ENCODE data around the gene KLK13. TPM values are rescaled to one million over a fixed set of nuclear protein-coding genes. Genes with fewer than 3 reads are reported as not detected.
A peak's percentile ranks its signal among the peaks of the same experiment; 100 is the strongest.

The KLK13 gene
- total and polyA plus RNA-seq, 7 experiments from 2014 or later = not detected

DNA sequence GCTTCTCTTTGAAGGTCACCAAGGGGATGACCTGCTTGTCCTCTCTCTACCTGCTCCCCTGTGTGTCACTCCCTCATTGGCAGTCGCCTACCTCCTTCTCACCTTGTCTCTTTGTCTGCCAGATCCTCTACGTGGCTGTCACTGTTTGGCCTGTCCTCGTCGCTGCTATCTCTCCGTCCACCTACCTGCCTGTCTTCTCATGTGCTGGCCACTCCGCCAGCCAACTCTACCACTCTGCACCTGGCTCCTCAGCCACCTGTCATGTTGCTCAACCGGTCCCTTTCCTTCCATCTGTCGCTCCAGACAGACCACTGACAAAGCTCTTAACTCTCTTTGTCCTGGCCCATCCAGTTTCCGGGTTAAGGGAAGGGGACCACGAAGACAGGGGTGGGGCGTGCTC lies 30.2 kb downstream of the KLK13 start, which contains the start of gene KLK12:
KLK12 (minus strand) TSS at position 299 of the 400 bp plus-strand sequence. CDS start 381 bp downstream, outside the sequence.
- DNase-seq (no peak), ATAC-seq (no peak)
- Mint-ChIP-seq H3K4me3 (no peak within 1 kb of the TSS), H3K27ac (peak within 1 kb of the TSS in 3 of 9 donors; percentile 1 to 41 (median 6)), H3K36me3 (peaks cover 0 to 6% (median 0%) of the 10 kb centered on the region in 5 donors), H3K4me1 (peaks cover 0 to 4% (median 0%) of the 10 kb centered on the region in 7 donors), H3K27me3 (peaks cover 0 to 50% (median 25%) of the 10 kb centered on the region in 5 donors), H3K9me3 (peaks cover 0 to 3% (median 0%) of the 10 kb centered on the region in 11 donors)
- Histone ChIP-seq H3K9me3 (ENCODE audit: control insufficient read depth in 2 of 3, low read length in 3 of 3) (no peaks in the 10 kb centered on the region), H3K27me3 (ENCODE audit: control insufficient read depth in 2 of 2, insufficient read depth in 2 of 2, low read length in 2 of 2) (no peaks in the 10 kb centered on the region), H3K4me1 (ENCODE audit: control insufficient read depth in 2 of 2, insufficient read depth in 2 of 2, low read length in 2 of 2) (no peaks in the 10 kb centered on the region), H3K27ac (ENCODE audit: low read depth, low read length) (no peak within 1 kb of the TSS), H3K4me3 (ENCODE audit: low read length) (no peak within 1 kb of the TSS), H3K36me3 (ENCODE audit: control insufficient read depth in 2 of 3, insufficient read depth in 3 of 3, low read length in 3 of 3) (no peaks in the 10 kb centered on the region)
- intact Hi-C loops (cut with micrococcal nuclease) = no loop called here
- ChIA-PET POLR2A (no interaction called here), CTCF (no interaction called here)

DNA sequence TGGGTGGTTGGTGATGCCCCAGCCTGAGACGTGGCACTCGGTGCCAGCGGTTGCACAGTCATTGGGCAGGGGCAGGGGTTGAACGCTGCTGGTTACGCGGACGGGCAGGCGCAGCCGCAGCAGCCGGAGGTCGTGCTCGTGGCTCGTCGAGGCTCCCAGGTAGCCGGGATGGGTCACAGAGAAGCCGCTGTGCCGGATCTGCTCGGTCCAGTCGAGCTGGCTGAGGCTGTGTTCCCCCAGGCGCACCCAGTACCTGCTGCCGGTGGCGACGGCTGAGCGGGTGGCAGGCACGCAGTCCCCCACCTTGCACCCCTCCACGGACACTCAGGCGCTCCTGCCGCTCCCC lies 33.0 kb downstream of the KLK13 start:
- Mint-ChIP-seq H3K9me3 (peaks cover 0 to 4% (median 0%) of the 10 kb centered on the region in 11 donors), H3K4me3 (no peak overlapping the region), H3K36me3 (peaks cover 0 to 6% (median 2%) of the 10 kb centered on the region in 5 donors), H3K27ac (no peak overlapping the region), H3K4me1 (peaks cover 0 to 4% (median 0%) of the 10 kb centered on the region in 7 donors), H3K27me3 (peaks cover 0 to 69% (median 38%) of the 10 kb centered on the region in 5 donors)
- H3K36me3 ChIP-seq (ENCODE audit: control insufficient read depth in 2 of 3, insufficient read depth in 3 of 3, low read length in 3 of 3) = no peaks in the 10 kb centered on the region
- no peaks in the 10 kb centered on the region for H3K4me1 ChIP-seq (ENCODE audit: control insufficient read depth in 2 of 2, insufficient read depth in 2 of 2, low read length in 2 of 2)
- no peak overlapping the region for H3K27ac ChIP-seq (ENCODE audit: low read depth, low read length)
- ChIA-PET CTCF (no interaction called here), POLR2A (no interaction called here)
- H3K9me3 ChIP-seq (ENCODE audit: control insufficient read depth in 2 of 3, low read length in 3 of 3) = no peaks in the 10 kb centered on the region
- H3K27me3 ChIP-seq (ENCODE audit: control insufficient read depth in 2 of 2, insufficient read depth in 2 of 2, low read length in 2 of 2) = no peaks in the 10 kb centered on the region
- intact Hi-C loops (cut with micrococcal nuclease) = no loop called here
- no peak for ATAC-seq
- H3K4me3 ChIP-seq (ENCODE audit: low read length) = no peak overlapping the region
- DNase-seq = no peak

DNA sequence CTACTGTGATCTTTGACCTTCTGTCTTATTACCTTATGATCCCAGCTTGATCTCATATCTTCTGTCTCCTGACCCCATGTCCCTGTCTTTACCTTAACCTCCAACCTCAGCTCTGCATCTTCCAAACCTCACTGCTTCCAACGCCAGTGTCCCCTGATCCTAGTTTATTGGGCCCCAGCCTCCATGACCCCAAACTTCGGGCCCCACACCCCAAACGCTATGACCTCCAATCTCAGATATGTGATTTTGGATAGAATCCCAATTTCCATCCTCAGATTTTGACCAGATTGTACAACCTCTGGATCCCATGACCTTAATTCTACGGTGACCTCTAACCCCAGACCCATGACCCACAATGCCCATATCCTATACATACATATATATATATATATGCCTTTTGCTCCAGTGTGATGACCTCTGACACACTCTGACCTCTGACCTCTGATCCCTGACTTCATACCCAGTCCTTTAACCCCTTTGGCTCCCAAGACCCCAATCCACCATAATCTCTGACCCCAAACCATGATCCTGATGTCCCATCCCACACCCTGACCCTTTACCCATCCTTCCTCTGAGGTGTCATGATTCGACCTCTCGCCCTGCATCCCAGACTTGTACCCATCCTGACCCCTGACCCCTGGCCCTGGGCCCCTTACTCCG lies 33.5 kb downstream of the KLK13 start:
- Mint-ChIP-seq H3K27me3 (peaks cover 0 to 73% (median 42%) of the 10 kb centered on the region in 5 donors), H3K9me3 (peaks cover 0 to 4% (median 0%) of the 10 kb centered on the region in 11 donors), H3K4me1 (peaks cover 0 to 4% (median 0%) of the 10 kb centered on the region in 7 donors), H3K36me3 (peaks cover 0 to 6% (median 4%) of the 10 kb centered on the region in 5 donors), H3K4me3 (no peak overlapping the region), H3K27ac (no peak overlapping the region)
- H3K4me1 ChIP-seq (ENCODE audit: control insufficient read depth in 2 of 2, insufficient read depth in 2 of 2, low read length in 2 of 2) = no peaks in the 10 kb centered on the region
- H3K36me3 ChIP-seq (ENCODE audit: control insufficient read depth in 2 of 3, insufficient read depth in 3 of 3, low read length in 3 of 3) = no peaks in the 10 kb centered on the region
- ATAC-seq (no peak), DNase-seq (no peak)
- ChIA-PET CTCF (no interaction called here), POLR2A (no interaction called here)
- H3K27ac ChIP-seq (ENCODE audit: low read depth, low read length) = no peak overlapping the region
- H3K27me3 ChIP-seq (ENCODE audit: control insufficient read depth in 2 of 2, insufficient read depth in 2 of 2, low read length in 2 of 2) = no peaks in the 10 kb centered on the region
- intact Hi-C loops (cut with micrococcal nuclease) = no loop called here
- H3K4me3 ChIP-seq (ENCODE audit: low read length) = no peak overlapping the region
- H3K9me3 ChIP-seq (ENCODE audit: control insufficient read depth in 2 of 3, low read length in 3 of 3) = no peaks in the 10 kb centered on the region

DNA sequence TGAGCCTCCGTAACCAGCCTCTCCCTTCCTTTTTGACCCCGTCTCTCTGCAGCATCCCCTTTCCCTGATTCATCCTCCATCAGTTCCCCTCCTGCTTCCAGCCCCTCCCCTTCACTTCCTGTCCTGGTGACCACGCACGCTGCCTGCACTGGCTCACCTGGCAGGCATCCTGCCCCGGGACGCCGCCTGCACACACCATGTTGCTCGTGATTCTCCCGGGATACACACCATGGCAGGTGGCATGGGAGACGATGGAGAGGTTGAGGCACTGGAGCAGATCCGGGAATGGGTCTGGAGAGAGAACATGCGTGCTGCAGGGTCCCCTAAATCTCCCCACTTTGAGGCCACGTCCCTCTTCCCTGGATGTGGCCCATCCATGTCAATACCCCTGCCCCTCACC lies 34.3 kb downstream of the KLK13 start:
- Mint-ChIP-seq H3K4me1 (peaks cover 0 to 4% (median 0%) of the 10 kb centered on the region in 7 donors), H3K27ac (peak overlapping the region in 1 of 9 donors; percentile 44), H3K27me3 (peaks cover 0 to 76% (median 42%) of the 10 kb centered on the region in 5 donors), H3K4me3 (no peak overlapping the region), H3K9me3 (peaks cover 0 to 4% (median 0%) of the 10 kb centered on the region in 11 donors), H3K36me3 (peaks cover 0 to 6% (median 4%) of the 10 kb centered on the region in 5 donors)
- no peaks in the 10 kb centered on the region for H3K27me3 ChIP-seq (ENCODE audit: control insufficient read depth in 2 of 2, insufficient read depth in 2 of 2, low read length in 2 of 2)
- H3K27ac ChIP-seq (ENCODE audit: low read depth, low read length) = no peak overlapping the region
- intact Hi-C loops (cut with micrococcal nuclease) = no loop called here
- ChIA-PET CTCF (no interaction called here), POLR2A (no interaction called here)
- no peak overlapping the region for H3K4me3 ChIP-seq (ENCODE audit: low read length)
- no peak for ATAC-seq
- no peaks in the 10 kb centered on the region for H3K36me3 ChIP-seq (ENCODE audit: control insufficient read depth in 2 of 3, insufficient read depth in 3 of 3, low read length in 3 of 3)
- H3K4me1 ChIP-seq (ENCODE audit: control insufficient read depth in 2 of 2, insufficient read depth in 2 of 2, low read length in 2 of 2) = no peaks in the 10 kb centered on the region
- no peaks in the 10 kb centered on the region for H3K9me3 ChIP-seq (ENCODE audit: control insufficient read depth in 2 of 3, low read length in 3 of 3)
- DNase-seq = no peak

DNA sequence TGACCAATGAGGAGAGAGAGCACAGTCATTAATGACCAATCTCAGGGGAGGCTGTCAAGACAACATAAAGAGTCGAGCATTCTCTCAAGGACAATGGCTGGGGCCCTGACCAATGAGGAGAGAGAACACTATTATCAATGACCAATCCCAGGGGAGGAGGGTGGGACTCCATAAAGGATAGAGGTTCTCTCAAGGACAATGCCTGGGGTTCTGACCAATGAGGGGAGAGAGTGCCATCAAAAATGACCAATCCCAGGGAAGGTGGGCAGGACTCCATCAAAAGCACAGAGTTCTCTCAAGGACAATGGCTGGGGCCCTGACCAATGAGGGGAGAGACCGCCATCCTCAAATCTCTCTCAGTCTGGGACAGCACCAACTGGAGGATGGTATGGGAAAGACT lies 35.2 kb downstream of the KLK13 start:
- no peak overlapping the region for H3K4me3 ChIP-seq (ENCODE audit: low read length)
- no peaks in the 10 kb centered on the region for H3K4me1 ChIP-seq (ENCODE audit: control insufficient read depth in 2 of 2, insufficient read depth in 2 of 2, low read length in 2 of 2)
- Mint-ChIP-seq H3K27ac (no peak overlapping the region), H3K4me3 (no peak overlapping the region), H3K9me3 (peaks cover 0 to 4% (median 0%) of the 10 kb centered on the region in 11 donors), H3K27me3 (peaks cover 0 to 76% (median 45%) of the 10 kb centered on the region in 5 donors), H3K36me3 (peaks cover 0 to 4% (median 4%) of the 10 kb centered on the region in 5 donors), H3K4me1 (peaks cover 0 to 4% (median 0%) of the 10 kb centered on the region in 7 donors)
- DNase-seq (no peak), ATAC-seq (no peak)
- intact Hi-C loops (cut with micrococcal nuclease) = no loop called here
- no peaks in the 10 kb centered on the region for H3K9me3 ChIP-seq (ENCODE audit: control insufficient read depth in 2 of 3, low read length in 3 of 3)
- CTCF ChIA-PET = interaction anchor here (0.7 kb wide), 1 partner anchor 133 kb away, joined by 3 read pairs; no protein-coding TSS in a partner anchor
- POLR2A ChIA-PET = no interaction called here
- H3K27ac ChIP-seq (ENCODE audit: low read depth, low read length) = no peak overlapping the region
- H3K27me3 ChIP-seq (ENCODE audit: control insufficient read depth in 2 of 2, insufficient read depth in 2 of 2, low read length in 2 of 2) = no peaks in the 10 kb centered on the region
- H3K36me3 ChIP-seq (ENCODE audit: control insufficient read depth in 2 of 3, insufficient read depth in 3 of 3, low read length in 3 of 3) = no peaks in the 10 kb centered on the region

DNA sequence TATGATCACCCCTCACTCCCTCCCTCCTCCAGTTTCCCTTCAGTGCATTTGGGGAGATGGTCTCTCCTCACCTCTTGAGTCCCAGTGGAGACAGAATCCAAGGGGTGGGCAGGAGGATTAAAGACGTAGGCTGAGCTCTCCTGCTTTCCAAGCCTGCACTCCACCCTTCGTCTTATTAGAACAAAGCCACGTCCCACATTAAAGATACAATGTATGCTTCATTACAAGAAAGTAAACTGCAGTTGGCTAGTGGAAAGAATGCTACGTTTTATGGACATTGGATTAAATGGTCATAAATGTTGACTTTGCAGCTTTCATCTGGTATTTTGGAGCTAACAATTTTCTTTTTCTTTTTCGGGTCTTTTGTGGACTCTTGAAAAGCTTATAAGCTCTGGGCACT lies 37.0 kb downstream of the KLK13 start:
- Mint-ChIP-seq H3K4me1 (peaks cover 0 to 2% (median 0%) of the 10 kb centered on the region in 7 donors), H3K27me3 (peaks cover 0 to 74% (median 45%) of the 10 kb centered on the region in 5 donors), H3K36me3 (peaks cover 0 to 4% (median 3%) of the 10 kb centered on the region in 5 donors), H3K4me3 (no peak overlapping the region), H3K9me3 (peaks cover 0 to 4% (median 0%) of the 10 kb centered on the region in 11 donors), H3K27ac (no peak overlapping the region)
- Histone ChIP-seq H3K27me3 (ENCODE audit: control insufficient read depth in 2 of 2, insufficient read depth in 2 of 2, low read length in 2 of 2) (no peaks in the 10 kb centered on the region), H3K9me3 (ENCODE audit: control insufficient read depth in 2 of 3, low read length in 3 of 3) (no peaks in the 10 kb centered on the region), H3K4me3 (ENCODE audit: low read length) (no peak overlapping the region), H3K4me1 (ENCODE audit: control insufficient read depth in 2 of 2, insufficient read depth in 2 of 2, low read length in 2 of 2) (no peaks in the 10 kb centered on the region), H3K27ac (ENCODE audit: low read depth, low read length) (no peak overlapping the region), H3K36me3 (ENCODE audit: control insufficient read depth in 2 of 3, insufficient read depth in 3 of 3, low read length in 3 of 3) (no peaks in the 10 kb centered on the region)
- CTCF ChIA-PET = no interaction called here
- DNase-seq (no peak), ATAC-seq (no peak)
- intact Hi-C loops (cut with micrococcal nuclease) = no loop called here
- POLR2A ChIA-PET = no interaction called here

Data from naive thymus-derived CD4-positive, alpha-beta T cell (primary cell).